OCI-LY3 (cell line): ENCODE measurements around the gene PSMD12.
"Not testable (repeated sequence)": the region's sequence is repeated elsewhere in the genome, so short reads cannot be mapped to it uniquely, and the experiment has no call there.

ENCODE experiments used
- H2AFZ ChIP-seq: fragments of 200-600, 300-600 bp; shearing (Covaris generic); 2 replicates; pipeline ENCODE4 v1.6.0; 2014; ENCODE audit warnings: antibody characterized with exemption, low read depth, low read length
- H3K27ac ChIP-seq: fragments of 200-600, 300-600 bp; sonication (generic); 2 replicates; pipeline ENCODE4 v1.5.1; 2014; ENCODE audit warnings: mild to moderate bottlenecking, low read length, moderate library complexity, mixed read lengths
- H3K27me3 ChIP-seq: fragments of 200-600, 300-600 bp; sonication (generic); 2 replicates; pipeline ENCODE4 v1.6.1; 2014; ENCODE audit warnings: low read depth, low read length, mixed read lengths
- H3K36me3 ChIP-seq: fragments of 200-600, 300-600 bp; sonication (generic); replicated peaks from 2 replicates; pipeline ENCODE3; 2014; ENCODE audit warnings: low read depth, low read length, mixed read lengths
- H3K4me1 ChIP-seq: fragments of 300-600, 200-600 bp; sonication (generic); 2 replicates; pipeline ENCODE4 v1.6.1; 2014; ENCODE audit warnings: low read length, mixed read lengths
- H3K4me2 ChIP-seq: fragments of 200-600, 300-600 bp; sonication (generic); 2 replicates; pipeline ENCODE4 v1.6.1; 2014; ENCODE audit warnings: low read length, mixed read lengths
- H3K4me3 ChIP-seq: fragments of 300-600, 200-600 bp; sonication (generic); 2 replicates; pipeline ENCODE4 v1.5.1; 2014; ENCODE audit warnings: antibody characterized with exemption, mild to moderate bottlenecking, low read length, moderate library complexity
- H3K79me2 ChIP-seq: fragments of 300-600, 200-600 bp; shearing (Covaris generic); 2 replicates; pipeline ENCODE4 v1.6.1; 2014; ENCODE audit warnings: mild to moderate bottlenecking, low read length, mixed read lengths
- H3K9ac ChIP-seq: fragments of 300-600, 200-600 bp; shearing (Covaris generic); 2 replicates; pipeline ENCODE4 v1.6.0; 2014; ENCODE audit warnings: mild to moderate bottlenecking, low read length, moderate library complexity
- H3K9me3 ChIP-seq: fragments of 200-600, 300-600 bp; shearing (Covaris generic); 2 replicates; pipeline ENCODE4 v1.6.1; 2014; ENCODE audit warnings: low read length, mixed read lengths; ENCODE audit not compliant: insufficient read depth
- H4K20me1 ChIP-seq: fragments of 200-600, 300-600 bp; sonication (generic); 2 replicates; pipeline ENCODE4 v1.6.1; 2016; ENCODE audit warnings: low read length, mixed read lengths; ENCODE audit not compliant: insufficient read depth
- EZH2phosphoT487 ChIP-seq: fragments of 200-600 bp; shearing (Covaris generic); IDR thresholded peaks from 2 replicates; pipeline ENCODE4 v1.6.1; 2018; ENCODE audit warnings: antibody characterized with exemption, mixed run types, low read depth
- TF ChIP-seq, protein P1 (sequence below): fragments of 200-600, 300-600 bp; sonication (generic); IDR thresholded peaks from 2 replicates; pipeline ENCODE4 v1.5.1; 2014; ENCODE audit warnings: antibody characterized with exemption, low read length, low read depth

Gene PSMD12

DNA sequence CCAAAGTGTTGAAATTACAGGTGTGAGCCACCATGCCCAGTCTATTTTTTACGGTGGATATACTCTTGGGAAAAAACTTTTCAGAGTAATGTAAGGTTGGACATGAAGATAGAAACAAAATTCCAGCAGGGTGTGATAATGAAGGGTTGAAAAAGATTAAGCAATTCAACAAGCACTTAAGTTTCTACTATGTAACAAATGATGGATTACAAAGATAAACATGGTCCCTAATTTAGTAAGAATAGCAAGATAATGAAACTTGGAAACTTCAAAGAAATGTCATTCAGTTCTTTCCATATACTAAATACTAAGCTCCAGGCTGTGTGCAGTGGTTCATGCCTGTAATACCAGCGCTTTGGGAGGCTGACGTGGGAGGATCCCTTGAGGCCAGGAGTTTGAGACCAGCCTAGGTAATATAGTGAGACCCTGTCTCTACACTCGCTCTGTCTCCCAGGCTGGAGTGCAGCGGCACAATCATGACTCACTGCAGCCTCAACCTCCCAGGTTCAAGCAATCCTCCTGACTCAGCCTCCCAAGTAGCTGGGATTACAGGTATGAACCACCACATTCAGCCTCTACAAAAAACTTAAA is 31.0 kb downstream of the PSMD12 start:
- Histone ChIP-seq H3K4me1 (no peaks in the 10 kb centered on the region), H3K79me2 (no peaks in the 10 kb centered on the region), H4K20me1 (no peaks in the 10 kb centered on the region), H3K27me3 (no peaks in the 10 kb centered on the region), H2AFZ (no peak overlapping the region), H3K9me3 (no peaks in the 10 kb centered on the region), H3K4me2 (no peak overlapping the region), H3K27ac (no peak overlapping the region), H3K36me3 (peaks cover 18% of the 10 kb centered on the region), H3K4me3 (no peak overlapping the region), H3K9ac (no peak overlapping the region)
- TF ChIP-seq EZH2phosphoT487: no peak
- TF ChIP-seq, protein P1, sequence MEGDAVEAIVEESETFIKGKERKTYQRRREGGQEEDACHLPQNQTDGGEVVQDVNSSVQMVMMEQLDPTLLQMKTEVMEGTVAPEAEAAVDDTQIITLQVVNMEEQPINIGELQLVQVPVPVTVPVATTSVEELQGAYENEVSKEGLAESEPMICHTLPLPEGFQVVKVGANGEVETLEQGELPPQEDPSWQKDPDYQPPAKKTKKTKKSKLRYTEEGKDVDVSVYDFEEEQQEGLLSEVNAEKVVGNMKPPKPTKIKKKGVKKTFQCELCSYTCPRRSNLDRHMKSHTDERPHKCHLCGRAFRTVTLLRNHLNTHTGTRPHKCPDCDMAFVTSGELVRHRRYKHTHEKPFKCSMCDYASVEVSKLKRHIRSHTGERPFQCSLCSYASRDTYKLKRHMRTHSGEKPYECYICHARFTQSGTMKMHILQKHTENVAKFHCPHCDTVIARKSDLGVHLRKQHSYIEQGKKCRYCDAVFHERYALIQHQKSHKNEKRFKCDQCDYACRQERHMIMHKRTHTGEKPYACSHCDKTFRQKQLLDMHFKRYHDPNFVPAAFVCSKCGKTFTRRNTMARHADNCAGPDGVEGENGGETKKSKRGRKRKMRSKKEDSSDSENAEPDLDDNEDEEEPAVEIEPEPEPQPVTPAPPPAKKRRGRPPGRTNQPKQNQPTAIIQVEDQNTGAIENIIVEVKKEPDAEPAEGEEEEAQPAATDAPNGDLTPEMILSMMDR: no peak

DNA sequence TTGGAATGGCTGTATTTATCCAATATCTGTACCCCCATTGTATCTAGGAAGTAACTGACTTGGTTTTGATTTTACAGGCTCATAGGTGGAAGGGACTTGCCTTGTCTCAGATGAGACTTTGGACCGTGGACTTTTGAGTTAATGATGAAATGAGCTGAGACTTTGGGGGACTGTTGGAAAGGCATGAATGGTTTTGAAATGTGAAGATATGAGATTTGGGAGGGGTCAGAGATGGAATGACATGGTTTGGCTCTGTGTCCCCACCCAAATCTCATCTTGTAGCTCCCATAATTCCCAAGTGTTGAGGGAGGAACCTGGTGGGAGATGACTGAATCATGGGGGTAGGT is 34.2 kb downstream of the PSMD12 start:
- not testable (repeated sequence) for H3K4me1 ChIP-seq, H2AFZ ChIP-seq, H3K9ac ChIP-seq, H3K4me2 ChIP-seq, H3K9me3 ChIP-seq, H3K27me3 ChIP-seq, H4K20me1 ChIP-seq, H3K4me3 ChIP-seq, H3K27ac ChIP-seq, H3K36me3 ChIP-seq, H3K79me2 ChIP-seq

DNA sequence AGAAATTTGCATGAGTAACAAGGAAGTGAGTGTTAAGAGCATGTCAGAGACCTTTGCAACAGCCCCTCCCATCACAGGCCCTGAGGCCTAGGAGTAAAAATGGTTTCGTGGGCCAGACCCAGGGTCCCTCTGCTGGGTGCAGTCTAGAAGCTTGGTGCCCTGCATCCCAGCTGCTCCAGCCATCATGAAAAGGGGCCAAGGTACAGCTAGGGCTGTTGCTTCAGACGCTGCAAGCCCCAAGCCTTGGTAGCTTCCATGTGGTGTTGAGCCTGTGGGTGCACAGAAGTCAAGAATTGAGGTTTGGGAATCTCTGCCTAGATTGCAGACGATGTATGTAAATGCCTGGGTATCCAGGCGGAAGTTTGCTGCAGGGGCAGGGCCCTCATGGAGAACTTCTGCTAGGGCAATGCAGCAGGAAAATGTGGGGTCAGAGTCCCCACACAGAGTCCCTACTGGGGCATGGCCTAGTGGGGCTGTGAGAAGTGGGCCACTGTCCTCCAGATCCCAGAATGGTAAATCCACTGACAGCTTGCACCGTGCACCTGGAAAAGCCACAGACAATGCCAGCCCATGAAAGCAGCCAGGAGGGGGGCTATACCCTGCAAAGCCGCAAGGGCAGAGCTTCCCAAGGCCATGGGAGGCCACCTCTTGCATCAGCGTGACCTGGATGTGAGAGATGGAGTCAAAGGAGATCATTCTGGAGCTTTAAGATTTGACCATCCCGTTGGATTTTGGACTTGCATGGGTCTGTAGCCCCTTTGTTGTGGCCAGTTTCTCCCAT is 34.8 kb downstream of the PSMD12 start:
- not testable (repeated sequence) for H3K4me2 ChIP-seq, H3K9me3 ChIP-seq, H3K27me3 ChIP-seq, H2AFZ ChIP-seq, H3K36me3 ChIP-seq, H3K4me3 ChIP-seq, H3K79me2 ChIP-seq, H3K4me1 ChIP-seq, H3K9ac ChIP-seq, H3K27ac ChIP-seq, H4K20me1 ChIP-seq

DNA sequence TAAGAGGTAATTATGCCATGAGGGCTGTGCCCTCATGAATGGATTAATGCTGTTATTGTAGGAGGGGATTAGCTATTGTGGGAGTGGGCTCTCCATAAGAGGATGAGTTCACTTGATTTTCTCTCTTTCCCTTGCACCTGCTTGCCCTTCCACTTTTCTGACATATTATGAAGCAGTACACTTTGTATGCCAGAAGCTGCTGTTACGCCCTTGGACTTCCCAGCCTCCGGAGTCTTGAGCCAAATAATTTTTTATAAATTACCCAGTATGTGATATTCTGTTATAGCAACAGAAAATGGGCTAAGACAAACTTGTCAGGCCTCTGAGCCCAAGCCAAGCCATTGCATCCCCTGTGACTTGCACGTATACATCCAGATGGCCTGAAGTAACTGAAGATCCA is 38.4 kb downstream of the PSMD12 start:
- H2AFZ ChIP-seq: no peak overlapping the region
- no peaks in the 10 kb centered on the region for H3K9me3 ChIP-seq
- H3K79me2 ChIP-seq: no peaks in the 10 kb centered on the region
- H3K4me1 ChIP-seq: no peaks in the 10 kb centered on the region
- H3K27me3 ChIP-seq: no peaks in the 10 kb centered on the region
- H3K36me3 ChIP-seq: no peaks in the 10 kb centered on the region
- H3K4me2 ChIP-seq: no peak overlapping the region
- no peaks in the 10 kb centered on the region for H4K20me1 ChIP-seq
- no peak overlapping the region for H3K4me3 ChIP-seq
- H3K27ac ChIP-seq: no peak overlapping the region
- no peak for TF ChIP-seq EZH2phosphoT487
- TF ChIP-seq, protein P1: no peak
- H3K9ac ChIP-seq: no peak overlapping the region

DNA sequence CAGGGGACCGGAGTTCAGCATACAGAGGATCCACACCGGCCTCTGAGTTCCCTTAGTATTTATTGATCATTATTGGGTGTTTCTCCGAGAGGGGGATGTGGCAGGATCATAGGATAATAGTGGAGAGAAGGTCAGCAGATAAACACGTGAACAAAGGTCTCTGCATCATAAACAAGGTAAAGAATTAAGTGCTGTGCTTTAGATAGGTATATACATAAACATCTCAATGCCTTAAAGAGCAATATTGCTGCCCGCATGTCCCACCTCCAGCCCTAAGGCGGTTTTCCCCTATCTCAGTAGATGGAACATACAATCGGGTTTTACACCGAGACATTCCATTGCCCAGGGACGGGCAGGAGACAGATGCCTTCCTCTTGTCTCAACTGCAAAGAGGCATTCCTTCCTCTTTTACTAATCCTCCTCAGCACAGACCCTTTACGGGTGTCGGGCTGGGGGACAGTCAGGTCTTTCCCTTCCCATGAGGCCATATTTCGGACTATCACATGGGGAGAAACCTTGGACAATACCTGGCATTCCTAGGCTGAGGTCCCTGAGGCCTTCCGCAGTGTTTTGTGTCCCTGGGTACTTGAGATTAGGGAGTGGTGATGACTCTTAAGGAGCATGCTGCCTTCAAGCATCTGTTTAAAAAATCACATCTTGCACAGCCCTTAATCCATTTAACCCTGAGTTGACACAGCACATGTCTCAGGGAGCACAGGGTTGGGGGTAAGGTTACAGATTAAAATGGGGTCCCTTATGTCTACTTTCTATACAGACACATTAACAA is 39.2 kb downstream of the PSMD12 start:
- H3K4me3 ChIP-seq, H3K4me1 ChIP-seq, H3K79me2 ChIP-seq, H2AFZ ChIP-seq, H3K27me3 ChIP-seq, H3K27ac ChIP-seq, H3K9me3 ChIP-seq, H3K9ac ChIP-seq, H3K36me3 ChIP-seq, H4K20me1 ChIP-seq, H3K4me2 ChIP-seq: not testable (repeated sequence)
